ENCODE measurements around the gene DLK1. TPM values are rescaled to one million over a fixed set of nuclear protein-coding genes. Genes with fewer than 3 reads are reported as not detected.

The DLK1 gene
- total and polyA plus RNA-seq, 2 of the 13 experiments (the other 11 are each of a cell fraction or from before 2014, with no cell fraction given): 95.5 to 312 TPM

- TF ChIP-seq ZNF564 (CRISPR knock-in tag; IDR thresholded peaks at IDR 0.05) (no peak), ZNF784 (CRISPR knock-in tag; IDR thresholded peaks at IDR 0.05; ENCODE audit: borderline replicate concordance) (no peak), ZNF383 (CRISPR knock-in tag; IDR thresholded peaks at IDR 0.05; ENCODE audit: borderline replicate concordance) (no peak), ZNF572 (CRISPR knock-in tag; IDR thresholded peaks at IDR 0.05) (no peak), SOX5 (CRISPR knock-in tag; IDR thresholded peaks at IDR 0.05; ENCODE audit: borderline replicate concordance) (no peak), GTF3A (CRISPR knock-in tag; conservative IDR thresholded peaks at IDR 0.05) (no peak), ZNF615 (CRISPR knock-in tag; IDR thresholded peaks at IDR 0.05; ENCODE audit: borderline replicate concordance) (no peak), ZNF224 (CRISPR knock-in tag; IDR thresholded peaks at IDR 0.05) (no peak), ADNP (CRISPR knock-in tag; IDR thresholded peaks at IDR 0.05) (0 out of 2 replicates have a peak, but pooled peaks have one; percentile 24), ZNF687 (CRISPR knock-in tag; IDR thresholded peaks at IDR 0.05) (peak; percentile 49; the same call in 1 of the 2 replicates), FOXO1 (CRISPR knock-in tag; IDR thresholded peaks at IDR 0.05) (no peak), NR3C1 (CRISPR knock-in tag; IDR thresholded peaks at IDR 0.05) (no peak), ZNF768 (CRISPR knock-in tag; IDR thresholded peaks at IDR 0.05) (peak; percentile 98)
- TF ChIP-seq, protein P1, sequence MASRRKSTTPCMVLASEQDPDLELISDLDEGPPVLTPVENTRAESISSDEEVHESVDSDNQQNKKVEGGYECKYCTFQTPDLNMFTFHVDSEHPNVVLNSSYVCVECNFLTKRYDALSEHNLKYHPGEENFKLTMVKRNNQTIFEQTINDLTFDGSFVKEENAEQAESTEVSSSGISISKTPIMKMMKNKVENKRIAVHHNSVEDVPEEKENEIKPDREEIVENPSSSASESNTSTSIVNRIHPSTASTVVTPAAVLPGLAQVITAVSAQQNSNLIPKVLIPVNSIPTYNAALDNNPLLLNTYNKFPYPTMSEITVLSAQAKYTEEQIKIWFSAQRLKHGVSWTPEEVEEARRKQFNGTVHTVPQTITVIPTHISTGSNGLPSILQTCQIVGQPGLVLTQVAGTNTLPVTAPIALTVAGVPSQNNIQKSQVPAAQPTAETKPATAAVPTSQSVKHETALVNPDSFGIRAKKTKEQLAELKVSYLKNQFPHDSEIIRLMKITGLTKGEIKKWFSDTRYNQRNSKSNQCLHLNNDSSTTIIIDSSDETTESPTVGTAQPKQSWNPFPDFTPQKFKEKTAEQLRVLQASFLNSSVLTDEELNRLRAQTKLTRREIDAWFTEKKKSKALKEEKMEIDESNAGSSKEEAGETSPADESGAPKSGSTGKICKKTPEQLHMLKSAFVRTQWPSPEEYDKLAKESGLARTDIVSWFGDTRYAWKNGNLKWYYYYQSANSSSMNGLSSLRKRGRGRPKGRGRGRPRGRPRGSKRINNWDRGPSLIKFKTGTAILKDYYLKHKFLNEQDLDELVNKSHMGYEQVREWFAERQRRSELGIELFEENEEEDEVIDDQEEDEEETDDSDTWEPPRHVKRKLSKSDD (CRISPR knock-in tag; IDR thresholded peaks at IDR 0.05; ENCODE audit: low read depth): no peak
Measured at GRCh38 chr14:100694579-100695422, 31.9 kb upstream of the DLK1 start (continued).
